ENCODE results near the gene FKRP. TPM values are rescaled to one million over a fixed set of nuclear protein-coding genes. Genes with fewer than 3 reads are reported as not detected.

Gene FKRP
- total RNA-seq, 1 experiment from 2014 or later = 14.3 TPM

- H2AFZ ChIP-seq (ENCODE audit: low read length) = no peak overlapping the region
- TF ChIP-seq EZH2 (IDR thresholded peaks at IDR 0.05; ENCODE audit: low read length, unreplicated experiment) = no peak
- ChIA-PET CTCF (interaction anchor here (0.5 kb wide), 1 partner anchor 11 kb away, joined by 3 read pairs; no protein-coding TSS in a partner anchor), POLR2A (ENCODE audit: unreplicated experiment) (no interaction called here)
- no peaks in the 10 kb centered on the region for H3F3A ChIP-seq (ENCODE audit: low read length, unreplicated experiment)
- H3K27ac ChIP-seq (ENCODE audit: low read length) = no peak overlapping the region
- no peaks in the 10 kb centered on the region for H3K4me1 ChIP-seq (ENCODE audit: insufficient read depth, low read length)
- H4K20me1 ChIP-seq (ENCODE audit: low read length) = no peaks in the 10 kb centered on the region
- no peaks in the 10 kb centered on the region for H3K79me2 ChIP-seq (ENCODE audit: low read length)
- no peak overlapping the region for H3K4me3 ChIP-seq (ENCODE audit: low read length)
- H3K9ac ChIP-seq (ENCODE audit: low read length) = no peak overlapping the region
- intact Hi-C loops (cut with micrococcal nuclease) = loop anchor here (2.0 kb wide), 1 partner anchor 85 kb away; no protein-coding TSS in a partner anchor
- H3K36me3 ChIP-seq (ENCODE audit: low read depth, low read length) = no peaks in the 10 kb centered on the region
- no peaks in the 10 kb centered on the region for H3K27me3 ChIP-seq (ENCODE audit: low read length)
- DNase-seq (no peak), ATAC-seq (no peak)
- H3K9me3 ChIP-seq (ENCODE audit: low read length) = no peaks in the 10 kb centered on the region
- BruUV-seq (replicated peaks) = no TSS peak
- H3K9me2 ChIP-seq (replicated peaks; ENCODE audit: low read length) = no peaks in the 10 kb centered on the region
- H3K4me2 ChIP-seq (ENCODE audit: low read length) = no peak overlapping the region
Measured at GRCh38 chr19:46755853-46756543, 10.1 kb downstream of the FKRP start.

DNA sequence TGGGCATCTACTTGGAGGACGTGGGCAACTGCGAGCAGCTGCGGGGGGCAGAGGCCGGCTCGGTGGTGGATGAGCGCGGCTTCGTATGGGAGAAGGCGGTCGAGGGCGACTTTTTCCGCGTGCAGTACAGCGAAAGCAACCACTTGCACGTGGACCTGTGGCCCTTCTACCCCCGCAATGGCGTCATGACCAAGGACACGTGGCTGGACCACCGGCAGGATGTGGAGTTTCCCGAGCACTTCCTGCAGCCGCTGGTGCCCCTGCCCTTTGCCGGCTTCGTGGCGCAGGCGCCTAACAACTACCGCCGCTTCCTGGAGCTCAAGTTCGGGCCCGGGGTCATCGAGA lies 10.7 kb downstream of the FKRP start:
- ATAC-seq (no peak), DNase-seq (no peak)
- H3F3A ChIP-seq (ENCODE audit: low read length, unreplicated experiment) = no peaks in the 10 kb centered on the region
- no peaks in the 10 kb centered on the region for H3K36me3 ChIP-seq (ENCODE audit: low read depth, low read length)
- H3K9me3 ChIP-seq (ENCODE audit: low read length) = no peaks in the 10 kb centered on the region
- H3K27me3 ChIP-seq (ENCODE audit: low read length) = no peaks in the 10 kb centered on the region
- H3K79me2 ChIP-seq (ENCODE audit: low read length) = no peaks in the 10 kb centered on the region
- H3K9me2 ChIP-seq (replicated peaks; ENCODE audit: low read length) = no peaks in the 10 kb centered on the region
- H3K9ac ChIP-seq (ENCODE audit: low read length) = no peak overlapping the region
- ChIA-PET CTCF (interaction anchor here (0.5 kb wide), 1 partner anchor 12 kb away, joined by 3 read pairs; no protein-coding TSS in a partner anchor), POLR2A (ENCODE audit: unreplicated experiment) (no interaction called here)
- no peaks in the 10 kb centered on the region for H4K20me1 ChIP-seq (ENCODE audit: low read length)
- H3K4me2 ChIP-seq (ENCODE audit: low read length) = no peak overlapping the region
- no peak overlapping the region for H3K4me3 ChIP-seq (ENCODE audit: low read length)
- no peak for TF ChIP-seq EZH2 (IDR thresholded peaks at IDR 0.05; ENCODE audit: low read length, unreplicated experiment)
- TF ChIP-seq, protein P1, sequence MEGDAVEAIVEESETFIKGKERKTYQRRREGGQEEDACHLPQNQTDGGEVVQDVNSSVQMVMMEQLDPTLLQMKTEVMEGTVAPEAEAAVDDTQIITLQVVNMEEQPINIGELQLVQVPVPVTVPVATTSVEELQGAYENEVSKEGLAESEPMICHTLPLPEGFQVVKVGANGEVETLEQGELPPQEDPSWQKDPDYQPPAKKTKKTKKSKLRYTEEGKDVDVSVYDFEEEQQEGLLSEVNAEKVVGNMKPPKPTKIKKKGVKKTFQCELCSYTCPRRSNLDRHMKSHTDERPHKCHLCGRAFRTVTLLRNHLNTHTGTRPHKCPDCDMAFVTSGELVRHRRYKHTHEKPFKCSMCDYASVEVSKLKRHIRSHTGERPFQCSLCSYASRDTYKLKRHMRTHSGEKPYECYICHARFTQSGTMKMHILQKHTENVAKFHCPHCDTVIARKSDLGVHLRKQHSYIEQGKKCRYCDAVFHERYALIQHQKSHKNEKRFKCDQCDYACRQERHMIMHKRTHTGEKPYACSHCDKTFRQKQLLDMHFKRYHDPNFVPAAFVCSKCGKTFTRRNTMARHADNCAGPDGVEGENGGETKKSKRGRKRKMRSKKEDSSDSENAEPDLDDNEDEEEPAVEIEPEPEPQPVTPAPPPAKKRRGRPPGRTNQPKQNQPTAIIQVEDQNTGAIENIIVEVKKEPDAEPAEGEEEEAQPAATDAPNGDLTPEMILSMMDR (conservative IDR thresholded peaks at IDR 0.05; ENCODE audit: low read depth, low read length) = no peak
- no peak for TF ChIP-seq EZH2phosphoT487 (IDR thresholded peaks at IDR 0.05; ENCODE audit: borderline replicate concordance, low read length)
- intact Hi-C loops (cut with micrococcal nuclease) = loop anchor here (2.0 kb wide), 1 partner anchor 84 kb away; no protein-coding TSS in a partner anchor
- H3K27ac ChIP-seq (ENCODE audit: low read length) = no peak overlapping the region
- no peak overlapping the region for H2AFZ ChIP-seq (ENCODE audit: low read length)
- no peaks in the 10 kb centered on the region for H3K4me1 ChIP-seq (ENCODE audit: insufficient read depth, low read length)
- BruUV-seq (replicated peaks) = no TSS peak

DNA sequence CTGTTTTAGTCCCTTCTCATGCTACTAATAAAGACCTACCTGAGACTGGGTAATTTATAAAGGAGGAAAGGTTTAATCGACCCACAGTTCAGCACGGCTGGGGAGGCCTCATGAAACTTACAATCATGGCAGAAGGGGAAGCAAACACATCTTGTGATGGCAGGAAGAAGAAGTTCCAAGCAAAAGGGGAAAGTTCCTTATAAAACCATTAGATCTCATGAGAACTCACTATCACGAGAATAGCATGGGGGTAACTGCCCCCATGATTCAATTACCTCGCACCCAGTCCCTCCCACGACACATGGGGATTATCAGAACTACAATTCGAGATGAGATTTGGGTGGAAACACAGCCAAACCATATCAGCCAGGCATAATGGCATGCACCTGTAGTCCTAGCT lies 13.3 kb downstream of the FKRP start:
- no peaks in the 10 kb centered on the region for H3K27me3 ChIP-seq (ENCODE audit: low read length)
- no peaks in the 10 kb centered on the region for H3K4me1 ChIP-seq (ENCODE audit: insufficient read depth, low read length)
- no peaks in the 10 kb centered on the region for H4K20me1 ChIP-seq (ENCODE audit: low read length)
- POLR2A ChIA-PET (ENCODE audit: unreplicated experiment) = no interaction called here
- H3K9me2 ChIP-seq (replicated peaks; ENCODE audit: low read length) = no peaks in the 10 kb centered on the region
- H2AFZ ChIP-seq (ENCODE audit: low read length) = no peak overlapping the region
- H3K9me3 ChIP-seq (ENCODE audit: low read length) = no peaks in the 10 kb centered on the region
- H3K4me3 ChIP-seq (ENCODE audit: low read length) = no peak overlapping the region
- intact Hi-C loops (cut with micrococcal nuclease) = no loop called here
- H3K79me2 ChIP-seq (ENCODE audit: low read length) = no peaks in the 10 kb centered on the region
- no peak for TF ChIP-seq EZH2 (IDR thresholded peaks at IDR 0.05; ENCODE audit: low read length, unreplicated experiment)
- DNase-seq = no peak
- H3K4me2 ChIP-seq (ENCODE audit: low read length) = no peak overlapping the region
- H3K27ac ChIP-seq (ENCODE audit: low read length) = no peak overlapping the region
- BruUV-seq (replicated peaks) = no TSS peak
- no peaks in the 10 kb centered on the region for H3F3A ChIP-seq (ENCODE audit: low read length, unreplicated experiment)
- no peak overlapping the region for H3K9ac ChIP-seq (ENCODE audit: low read length)
- no peak for ATAC-seq
- H3K36me3 ChIP-seq (ENCODE audit: low read depth, low read length) = no peaks in the 10 kb centered on the region
- CTCF ChIA-PET = no interaction called here

Data from PC-3 (cell line).